ENCODE measurements around the gene MYO18B.

The MYO18B gene

GRCh38 chr22:26033586-26033985, 291.6 kb downstream of the MYO18B start:
- DNase-seq (ENCODE audit: low read depth in 3 of 3, low spot score in 1 of 3), result no peak

- no peak for DNase-seq (ENCODE audit: low read depth in 3 of 3, low spot score in 1 of 3)
Measured at GRCh38 chr22:26035523-26035922, 293.5 kb downstream of the MYO18B start.

- DNase-seq (ENCODE audit: low read depth in 3 of 3, low spot score in 1 of 3), result no peak
Measured at GRCh38 chr22:26038365-26038764, 296.4 kb downstream of the MYO18B start.

GRCh38 chr22:26041931-26042330, 299.9 kb downstream of the MYO18B start:
- no peak for DNase-seq (ENCODE audit: low read depth in 3 of 3, low spot score in 1 of 3)

- DNase-seq (ENCODE audit: low read depth in 3 of 3, low spot score in 1 of 3), result no peak
Measured at GRCh38 chr22:26043031-26043430, 301.0 kb downstream of the MYO18B start.

- DNase-seq (ENCODE audit: low read depth in 3 of 3, low spot score in 1 of 3), result no peak
Measured at GRCh38 chr22:26045051-26045450, 303.1 kb downstream of the MYO18B start.

- DNase-seq (ENCODE audit: low read depth in 3 of 3, low spot score in 1 of 3), result no peak
Measured at GRCh38 chr22:26045860-26046259, 303.9 kb downstream of the MYO18B start.

- DNase-seq (ENCODE audit: low read depth in 3 of 3, low spot score in 1 of 3), result no peak
Measured at GRCh38 chr22:26047516-26047915, 305.5 kb downstream of the MYO18B start.

- DNase-seq (ENCODE audit: low read depth in 3 of 3, low spot score in 1 of 3), result no peak
Measured at GRCh38 chr22:26047920-26048319, 305.9 kb downstream of the MYO18B start.

- no peak for DNase-seq (ENCODE audit: low read depth in 3 of 3, low spot score in 1 of 3)
Measured at GRCh38 chr22:26050079-26050478, 308.1 kb downstream of the MYO18B start.

GRCh38 chr22:26053737-26054316, 311.8 kb downstream of the MYO18B start:
- DNase-seq (ENCODE audit: low read depth in 3 of 3, low spot score in 1 of 3), result no peak

- DNase-seq (ENCODE audit: low read depth in 3 of 3, low spot score in 1 of 3), result no peak
Measured at GRCh38 chr22:26054841-26055605, 313.0 kb downstream of the MYO18B start.

GRCh38 chr22:26055693-26056092, 313.7 kb downstream of the MYO18B start:
- DNase-seq (ENCODE audit: low read depth in 3 of 3, low spot score in 1 of 3), result no peak

- no peak for DNase-seq (ENCODE audit: low read depth in 3 of 3, low spot score in 1 of 3)
Measured at GRCh38 chr22:26056455-26057200, 314.6 kb downstream of the MYO18B start.

- DNase-seq (ENCODE audit: low read depth in 3 of 3, low spot score in 1 of 3), result no peak
Measured at GRCh38 chr22:26057731-26058130, 315.7 kb downstream of the MYO18B start.

GRCh38 chr22:26064048-26064447, 322.1 kb downstream of the MYO18B start:
- no peak for DNase-seq (ENCODE audit: low read depth in 3 of 3, low spot score in 1 of 3)

- no peak for DNase-seq (ENCODE audit: low read depth in 3 of 3, low spot score in 1 of 3)
Measured at GRCh38 chr22:26065847-26066246, 323.9 kb downstream of the MYO18B start.

GRCh38 chr22:26066534-26066933, 324.5 kb downstream of the MYO18B start:
- no peak for DNase-seq (ENCODE audit: low read depth in 3 of 3, low spot score in 1 of 3)

- DNase-seq (ENCODE audit: low read depth in 3 of 3, low spot score in 1 of 3), result no peak
Measured at GRCh38 chr22:26068571-26068970, 326.6 kb downstream of the MYO18B start.

GRCh38 chr22:26072621-26073020, 330.6 kb downstream of the MYO18B start:
- DNase-seq (ENCODE audit: low read depth in 3 of 3, low spot score in 1 of 3), result no peak

- no peak for DNase-seq (ENCODE audit: low read depth in 3 of 3, low spot score in 1 of 3)
Measured at GRCh38 chr22:26075251-26075650, 333.3 kb downstream of the MYO18B start.

GRCh38 chr22:26079009-26079408, 337.0 kb downstream of the MYO18B start:
- no peak for DNase-seq (ENCODE audit: low read depth in 3 of 3, low spot score in 1 of 3)

All from stimulated activated CD4-positive, alpha-beta T cell treated with anti-CD3 and anti-CD28 coated beads, TNF-alpha, amount 100 ng/mL, for 1 hour (primary cell).